WTC11 (cell line): ENCODE measurements around the gene FCN3. TPM values are rescaled to one million over a fixed set of nuclear protein-coding genes. Genes with fewer than 3 reads are reported as not detected.
A peak's percentile ranks its signal among the peaks of the same experiment; 100 is the strongest.

Experiments used
- ATAC-seq: fragments of 200-7000 bp; cut with Tn5 transposase; 2 replicates; pipeline ENCODE4 v1.10.0; 2021; ENCODE audit warnings: mild to moderate bottlenecking, moderate library complexity
- CTCF ChIA-PET: fragments of 300-600 bp; sonication (Branson Sonifier 250); formaldehyde crosslinking; loops from one replicate; lab custom pipeline; 2021; ENCODE audit warnings: antibody characterized with exemption; lab: Charles Lee
- POLR2A ChIA-PET: fragments of 350-600 bp; sonication (Branson Sonifier 250); formaldehyde crosslinking; loops from one replicate; lab custom pipeline; 2021; ENCODE audit warnings: antibody characterized with exemption; lab: Charles Lee
- DNase-seq: peaks from one replicate; pipeline ENCODE4 v3.0.0; 2021; ENCODE audit warnings: low spot score
- H3K27ac Mint-ChIP-seq: 2 replicates; pipeline ENCODE4 v1.8.0; 2021; ENCODE audit warnings: mixed read lengths
- H3K27me3 Mint-ChIP-seq: 2 replicates; pipeline ENCODE4 v1.8.0; 2021; ENCODE audit warnings: low read depth, mild to moderate bottlenecking, moderate library complexity, mixed read lengths
- H3K36me3 Mint-ChIP-seq: 2 replicates; pipeline ENCODE4 v1.8.0; 2021; ENCODE audit warnings: mixed read lengths
- H3K4me1 Mint-ChIP-seq: 2 replicates; pipeline ENCODE4 v1.8.0; 2022; ENCODE audit warnings: mixed read lengths
- H3K4me3 Mint-ChIP-seq: 2 replicates; pipeline ENCODE4 v1.8.0; 2021; ENCODE audit warnings: mild to moderate bottlenecking, moderate library complexity, mixed read lengths
- H3K9me3 Mint-ChIP-seq: 2 replicates; pipeline ENCODE4 v1.8.0; 2021; ENCODE audit warnings: mixed read lengths
- CBFB ChIP-seq: sonication (generic); formaldehyde crosslinking; IDR thresholded peaks from 2 replicates; pipeline ENCODE4 v1.8.1; 2022; ENCODE audit warnings: mild to moderate bottlenecking, low read depth, missing genetic modification reagents
- CREB1 ChIP-seq: sonication (generic); formaldehyde crosslinking; IDR thresholded peaks from 2 replicates; pipeline ENCODE4 v1.8.0; 2023; ENCODE audit warnings: mild to moderate bottlenecking, missing genetic modification reagents
- GRHL2 ChIP-seq: fragments of 250-450 bp; sonication (Bioruptor Pico); IDR thresholded peaks from 2 replicates; pipeline ENCODE4 v1.8.0; 2022; ENCODE audit warnings: mild to moderate bottlenecking, moderate library complexity; ENCODE audit not compliant: insufficient replicate concordance, severe bottlenecking
- JAZF1 ChIP-seq: fragments of 250-450 bp; sonication (Bioruptor Pico); IDR thresholded peaks from 2 replicates; pipeline ENCODE4 v1.9.0; 2021; ENCODE audit warnings: moderate library complexity, mild to moderate bottlenecking, inconsistent platforms
- KAT7 ChIP-seq: sonication (generic); formaldehyde crosslinking; IDR thresholded peaks from 2 replicates; pipeline ENCODE4 v1.8.1; 2023; ENCODE audit warnings: missing genetic modification reagents, mild to moderate bottlenecking, borderline replicate concordance
- MYBL2 ChIP-seq: sonication (generic); formaldehyde crosslinking; IDR thresholded peaks from 2 replicates; pipeline ENCODE4 v1.8.1; 2023; ENCODE audit warnings: mild to moderate bottlenecking, moderate library complexity, missing genetic modification reagents
- PRDM15 ChIP-seq: sonication (generic); formaldehyde crosslinking; IDR thresholded peaks from 2 replicates; pipeline ENCODE4 v1.8.0; 2022; ENCODE audit warnings: missing genetic modification reagents
- PRRX2 ChIP-seq: fragments of 250-450 bp; sonication (Bioruptor Pico); IDR thresholded peaks from 2 replicates; pipeline ENCODE4 v1.8.0; 2021; ENCODE audit warnings: mild to moderate bottlenecking
- RELA ChIP-seq: sonication (generic); formaldehyde crosslinking; IDR thresholded peaks from 2 replicates; pipeline ENCODE4 v1.8.1; 2022; ENCODE audit warnings: missing genetic modification reagents, mild to moderate bottlenecking, borderline replicate concordance
- RORB ChIP-seq: fragments of 250-450 bp; sonication (Bioruptor Pico); IDR thresholded peaks from 2 replicates; pipeline ENCODE4 v1.9.0; 2021; ENCODE audit warnings: mild to moderate bottlenecking
- SOX15 ChIP-seq: fragments of 250-450 bp; sonication (Bioruptor Pico); IDR thresholded peaks from 2 replicates; pipeline ENCODE4 v1.9.0; 2021; ENCODE audit warnings: mild to moderate bottlenecking
- ZNF219 ChIP-seq: sonication (generic); formaldehyde crosslinking; IDR thresholded peaks from 2 replicates; pipeline ENCODE4 v1.8.0; 2023; ENCODE audit warnings: missing genetic modification reagents, mild to moderate bottlenecking, borderline replicate concordance
- ZNF232 ChIP-seq: sonication (generic); formaldehyde crosslinking; IDR thresholded peaks from 2 replicates; pipeline ENCODE4 v1.8.0; 2022; ENCODE audit warnings: mild to moderate bottlenecking, missing genetic modification reagents
- ZNF396 ChIP-seq: fragments of 250-450 bp; sonication (Bioruptor Pico); IDR thresholded peaks from 2 replicates; pipeline ENCODE4 v1.8.0; 2021; ENCODE audit warnings: mild to moderate bottlenecking, moderate library complexity, borderline replicate concordance
- ZSCAN18 ChIP-seq: fragments of 250-450 bp; sonication (Bioruptor Pico); IDR thresholded peaks from 2 replicates; pipeline ENCODE4 v2.1.2; 2022; ENCODE audit warnings: mild to moderate bottlenecking, moderate library complexity
- total RNA-seq: library from RNA; stranded (reverse); gene quantifications from 3 replicates; pipeline ENCODE4 v1.2.3, GENCODE V29; 2021
- TF ChIP-seq, protein P1 (sequence below): sonication (generic); formaldehyde crosslinking; IDR thresholded peaks from 2 replicates; pipeline ENCODE4 v1.8.0; 2023; ENCODE audit warnings: missing genetic modification reagents, mild to moderate bottlenecking, borderline replicate concordance
- TF ChIP-seq, protein P2 (sequence below): sonication (generic); formaldehyde crosslinking; IDR thresholded peaks from 2 replicates; pipeline ENCODE4 v1.8.0; 2023; ENCODE audit warnings: missing genetic modification reagents
- TF ChIP-seq, protein P3 (sequence below): sonication (generic); formaldehyde crosslinking; IDR thresholded peaks from 2 replicates; pipeline ENCODE4 v1.8.1; 2023; ENCODE audit warnings: mild to moderate bottlenecking, missing genetic modification reagents, moderate library complexity

Gene FCN3
- total RNA-seq, 1 experiment from 2014 or later: 0.98 TPM

DNA sequence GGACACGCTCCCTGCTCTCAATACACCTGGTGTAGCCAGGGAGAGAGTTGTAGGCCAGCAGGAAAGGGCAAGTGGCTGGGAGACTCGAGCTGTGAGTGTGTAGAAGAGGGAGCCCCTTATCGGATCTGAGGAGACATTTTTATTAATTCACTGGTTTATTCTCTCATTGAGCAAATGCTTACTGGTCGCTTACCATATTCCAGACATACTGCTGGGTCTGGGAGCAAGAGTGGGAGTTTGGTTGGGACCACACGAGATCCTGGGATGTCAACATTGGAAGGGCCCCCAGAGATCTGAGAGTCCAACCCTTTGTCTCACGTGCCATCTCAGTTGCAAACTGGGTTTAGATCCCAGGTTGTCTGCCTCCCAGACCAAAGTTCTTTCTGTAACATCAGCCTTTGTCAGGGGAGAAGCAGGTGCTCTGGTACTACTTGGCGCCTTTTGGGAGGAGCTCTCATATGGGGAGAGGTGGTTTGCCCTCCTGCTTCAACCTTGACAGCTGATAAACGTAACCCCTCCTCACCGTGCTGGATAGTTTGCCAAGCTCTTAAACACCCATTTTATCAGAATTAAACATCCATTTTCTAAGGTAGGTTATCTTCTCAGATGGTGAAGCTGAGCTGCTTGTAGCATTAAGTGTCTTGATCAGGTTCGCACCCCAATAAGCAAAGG lies 51.9 kb downstream of the FCN3 start (continued):
- no peak for TF ChIP-seq PRDM15 (CRISPR knock-in tag)

- ATAC-seq: peak; percentile 98
- H3K27ac Mint-ChIP-seq: peak within 1 kb of the TSS; percentile 97
- H3K4me3 Mint-ChIP-seq: peak within 1 kb of the TSS; percentile 98
- POLR2A ChIA-PET: interaction anchor here (1.0 kb wide), 1 partner anchor 43 kb away, joined by 3 read pairs; no protein-coding TSS in a partner anchor
- CTCF ChIA-PET: interaction anchor here (0.7 to 1.6 kb wide), 5 partner anchors 11 to 45 kb away, joined by 3 to 15 read pairs (median 5); partner anchors contain the start of gene MAP3K6
- peak; percentile 97 for DNase-seq
- H3K27me3 Mint-ChIP-seq: peaks cover 4% of the 10 kb centered on the region
- no peaks in the 10 kb centered on the region for H3K9me3 Mint-ChIP-seq
- peaks cover 17% of the 10 kb centered on the region for H3K4me1 Mint-ChIP-seq
- H3K36me3 Mint-ChIP-seq: peaks cover 13% of the 10 kb centered on the region
- no peak for TF ChIP-seq SOX15 (CRISPR knock-in tag)
- peak; percentile 92; the same call in 1 of the 2 replicates for TF ChIP-seq ZNF232
- TF ChIP-seq ZSCAN18 (CRISPR knock-in tag): no peak
- TF ChIP-seq, protein P1, sequence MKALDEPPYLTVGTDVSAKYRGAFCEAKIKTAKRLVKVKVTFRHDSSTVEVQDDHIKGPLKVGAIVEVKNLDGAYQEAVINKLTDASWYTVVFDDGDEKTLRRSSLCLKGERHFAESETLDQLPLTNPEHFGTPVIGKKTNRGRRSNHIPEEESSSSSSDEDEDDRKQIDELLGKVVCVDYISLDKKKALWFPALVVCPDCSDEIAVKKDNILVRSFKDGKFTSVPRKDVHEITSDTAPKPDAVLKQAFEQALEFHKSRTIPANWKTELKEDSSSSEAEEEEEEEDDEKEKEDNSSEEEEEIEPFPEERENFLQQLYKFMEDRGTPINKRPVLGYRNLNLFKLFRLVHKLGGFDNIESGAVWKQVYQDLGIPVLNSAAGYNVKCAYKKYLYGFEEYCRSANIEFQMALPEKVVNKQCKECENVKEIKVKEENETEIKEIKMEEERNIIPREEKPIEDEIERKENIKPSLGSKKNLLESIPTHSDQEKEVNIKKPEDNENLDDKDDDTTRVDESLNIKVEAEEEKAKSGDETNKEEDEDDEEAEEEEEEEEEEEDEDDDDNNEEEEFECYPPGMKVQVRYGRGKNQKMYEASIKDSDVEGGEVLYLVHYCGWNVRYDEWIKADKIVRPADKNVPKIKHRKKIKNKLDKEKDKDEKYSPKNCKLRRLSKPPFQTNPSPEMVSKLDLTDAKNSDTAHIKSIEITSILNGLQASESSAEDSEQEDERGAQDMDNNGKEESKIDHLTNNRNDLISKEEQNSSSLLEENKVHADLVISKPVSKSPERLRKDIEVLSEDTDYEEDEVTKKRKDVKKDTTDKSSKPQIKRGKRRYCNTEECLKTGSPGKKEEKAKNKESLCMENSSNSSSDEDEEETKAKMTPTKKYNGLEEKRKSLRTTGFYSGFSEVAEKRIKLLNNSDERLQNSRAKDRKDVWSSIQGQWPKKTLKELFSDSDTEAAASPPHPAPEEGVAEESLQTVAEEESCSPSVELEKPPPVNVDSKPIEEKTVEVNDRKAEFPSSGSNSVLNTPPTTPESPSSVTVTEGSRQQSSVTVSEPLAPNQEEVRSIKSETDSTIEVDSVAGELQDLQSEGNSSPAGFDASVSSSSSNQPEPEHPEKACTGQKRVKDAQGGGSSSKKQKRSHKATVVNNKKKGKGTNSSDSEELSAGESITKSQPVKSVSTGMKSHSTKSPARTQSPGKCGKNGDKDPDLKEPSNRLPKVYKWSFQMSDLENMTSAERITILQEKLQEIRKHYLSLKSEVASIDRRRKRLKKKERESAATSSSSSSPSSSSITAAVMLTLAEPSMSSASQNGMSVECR: peak; percentile 92
- TF ChIP-seq, protein P2, sequence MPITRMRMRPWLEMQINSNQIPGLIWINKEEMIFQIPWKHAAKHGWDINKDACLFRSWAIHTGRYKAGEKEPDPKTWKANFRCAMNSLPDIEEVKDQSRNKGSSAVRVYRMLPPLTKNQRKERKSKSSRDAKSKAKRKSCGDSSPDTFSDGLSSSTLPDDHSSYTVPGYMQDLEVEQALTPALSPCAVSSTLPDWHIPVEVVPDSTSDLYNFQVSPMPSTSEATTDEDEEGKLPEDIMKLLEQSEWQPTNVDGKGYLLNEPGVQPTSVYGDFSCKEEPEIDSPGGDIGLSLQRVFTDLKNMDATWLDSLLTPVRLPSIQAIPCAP: no peak
- TF ChIP-seq ZNF396 (CRISPR knock-in tag): no peak
- TF ChIP-seq CREB1 (CRISPR knock-in tag): 0 out of 2 replicates have a peak, but pooled peaks have one; percentile 48
- TF ChIP-seq PRRX2 (CRISPR knock-in tag): no peak
- peak; percentile 71; the same call in 1 of the 2 replicates for TF ChIP-seq PRDM15 (CRISPR knock-in tag)
- TF ChIP-seq RORB: no peak
- TF ChIP-seq, protein P3, sequence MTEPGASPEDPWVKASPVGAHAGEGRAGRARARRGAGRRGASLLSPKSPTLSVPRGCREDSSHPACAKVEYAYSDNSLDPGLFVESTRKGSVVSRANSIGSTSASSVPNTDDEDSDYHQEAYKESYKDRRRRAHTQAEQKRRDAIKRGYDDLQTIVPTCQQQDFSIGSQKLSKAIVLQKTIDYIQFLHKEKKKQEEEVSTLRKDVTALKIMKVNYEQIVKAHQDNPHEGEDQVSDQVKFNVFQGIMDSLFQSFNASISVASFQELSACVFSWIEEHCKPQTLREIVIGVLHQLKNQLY: 0 out of 2 replicates have a peak, but pooled peaks have one; percentile 69
- TF ChIP-seq CBFB (CRISPR knock-in tag): 0 out of 2 replicates have a peak, but pooled peaks have one; percentile 4
- TF ChIP-seq MYBL2 (CRISPR knock-in tag): peak; percentile 89
- TF ChIP-seq RELA: peak; percentile 17; the same call in 1 of the 2 replicates
- TF ChIP-seq KAT7: 0 out of 2 replicates have a peak, but pooled peaks have one; percentile 78
- TF ChIP-seq JAZF1 (CRISPR knock-in tag): no peak
- no peak for TF ChIP-seq ZNF219 (CRISPR knock-in tag)
- no peak for TF ChIP-seq GRHL2 (CRISPR knock-in tag)
Measured at GRCh38 chr1:27321813-27322568, 52.6 kb downstream of the FCN3 start, which contains the start of gene TMEM222. TSS of gene TMEM222 (plus strand) at chr1:27322163. CDS start at chr1:27322198, 35 bp downstream.
